ENCODE measurements around the gene OR5A1.

OR5A1 gene

GRCh38 chr11:59473015-59473414 lies 36.7 kb downstream of the OR5A1 start, which contains the start of gene OR4D10:
Gene OR4D10, plus strand, starts transcription at chr11:59473315. Its CDS starts 4,115 bp downstream, at chr11:59477430.
- TF ChIP-seq CTCF (conservative IDR thresholded peaks at IDR 0.05; ENCODE audit: low read depth, low read length) = no peak
- DNase-seq (ENCODE audit: low read depth) = no peak
- no peak within 1 kb of the TSS for H3K4me3 ChIP-seq (ENCODE audit: low read length)

DNA sequence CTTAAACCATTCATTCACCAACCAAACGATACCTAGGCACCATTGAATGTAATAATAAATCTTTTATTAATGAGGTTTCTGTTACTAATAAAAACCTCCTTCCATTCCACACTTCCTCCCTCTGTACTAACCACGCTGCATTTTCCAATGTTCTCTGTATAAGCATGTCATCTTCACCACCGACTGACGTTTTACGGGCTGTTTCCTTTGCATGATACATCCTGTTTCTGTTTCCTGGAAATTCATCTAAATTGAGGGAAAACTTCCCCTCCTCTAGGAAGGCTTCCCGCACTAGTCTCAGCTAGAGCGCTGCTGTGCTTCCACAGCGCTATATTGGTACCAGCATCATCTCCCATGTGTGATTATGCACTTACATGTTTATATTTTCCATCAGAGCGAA lies 38.9 kb downstream of the OR5A1 start:
- no peak overlapping the region for H3K4me3 ChIP-seq (ENCODE audit: low read length)
- no peak for TF ChIP-seq CTCF (conservative IDR thresholded peaks at IDR 0.05; ENCODE audit: low read depth, low read length)
- DNase-seq (ENCODE audit: low read depth) = no peak

DNA sequence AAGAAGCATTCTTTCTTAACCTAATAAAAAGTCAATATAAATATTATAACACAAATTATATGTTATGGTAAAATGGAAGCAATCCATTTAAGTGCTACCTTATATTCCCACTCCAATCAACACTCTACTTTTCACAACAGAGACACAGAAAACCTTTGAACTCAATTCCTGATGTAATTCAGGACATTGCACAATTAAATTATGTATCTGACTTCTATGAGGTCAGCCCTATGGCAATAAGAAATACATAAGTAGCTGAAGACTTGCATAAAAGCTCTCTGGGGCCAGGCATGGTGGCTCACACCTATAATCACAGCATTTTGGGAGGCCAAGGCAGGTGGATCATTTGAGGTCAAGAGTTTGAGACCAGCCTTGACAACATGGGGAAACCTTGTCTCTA lies 43.6 kb downstream of the OR5A1 start:
- no peak overlapping the region for H3K4me3 ChIP-seq (ENCODE audit: low read length)
- DNase-seq (ENCODE audit: low read depth) = no peak
- no peak for TF ChIP-seq CTCF (conservative IDR thresholded peaks at IDR 0.05; ENCODE audit: low read depth, low read length)

DNA sequence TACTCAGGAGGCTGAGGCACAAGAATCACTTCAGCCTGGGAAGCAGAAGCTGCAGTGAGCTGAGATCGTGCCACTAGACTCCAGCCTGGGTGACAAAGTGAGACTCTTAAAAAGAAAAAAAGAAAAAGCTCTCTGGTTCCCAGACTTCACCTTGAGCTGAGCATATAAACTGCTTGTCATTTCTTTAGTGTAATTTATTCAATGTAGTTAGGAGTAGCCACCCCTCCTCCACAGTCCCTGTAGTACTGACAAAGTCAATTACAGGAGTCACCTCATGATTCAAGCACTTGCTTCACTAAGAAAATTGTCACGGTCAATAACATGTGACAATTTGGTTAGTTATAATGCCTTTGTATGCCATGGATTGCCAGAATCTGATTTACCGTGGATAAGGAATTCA lies 44.1 kb downstream of the OR5A1 start:
- no peak for TF ChIP-seq CTCF (conservative IDR thresholded peaks at IDR 0.05; ENCODE audit: low read depth, low read length)
- DNase-seq (ENCODE audit: low read depth) = no peak
- H3K4me3 ChIP-seq (ENCODE audit: low read length) = no peak overlapping the region

Data from retinal pigment epithelial cell (primary cell).